GM12872 (cell line): Measurements from ENCODE around the gene STOM.

Experiments
- CTCF ChIP-seq: IDR thresholded peaks from 3 replicates; pipeline ENCODE4 v1.5.1; 2011; ENCODE audit warnings: low read depth, mild to moderate bottlenecking, low read length, moderate library complexity; ENCODE audit not compliant: insufficient read depth

The STOM gene

GRCh38 chr9:121395558-121395957 lies 25.5 kb upstream of the STOM start:
- TF ChIP-seq CTCF = no peak

- TF ChIP-seq CTCF = no peak
Observed at GRCh38 chr9:121394292-121394691, 24.2 kb upstream of the STOM start.

DNA sequence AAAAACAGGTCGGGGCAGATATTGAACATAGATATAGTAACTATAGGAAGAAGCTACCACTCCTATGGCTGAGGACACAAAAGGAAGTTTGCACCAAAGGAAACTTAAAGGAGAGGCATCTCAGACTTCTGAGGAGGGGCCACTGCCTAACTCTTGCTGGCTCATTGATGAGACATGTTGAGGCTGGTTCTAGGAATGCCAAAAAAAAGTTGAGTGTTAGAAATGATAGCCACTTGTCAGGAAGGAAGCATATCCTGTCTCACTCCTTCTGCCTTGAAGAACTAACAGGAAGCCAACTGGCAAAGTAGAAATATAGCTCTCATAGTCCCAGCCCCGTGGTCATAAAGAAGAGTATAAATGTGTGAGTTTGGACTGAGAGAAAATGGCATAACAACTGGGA lies 23.3 kb upstream of the STOM start:
- TF ChIP-seq CTCF = no peak

- no peak for TF ChIP-seq CTCF
Observed at GRCh38 chr9:121390372-121390771, 20.3 kb upstream of the STOM start.

DNA sequence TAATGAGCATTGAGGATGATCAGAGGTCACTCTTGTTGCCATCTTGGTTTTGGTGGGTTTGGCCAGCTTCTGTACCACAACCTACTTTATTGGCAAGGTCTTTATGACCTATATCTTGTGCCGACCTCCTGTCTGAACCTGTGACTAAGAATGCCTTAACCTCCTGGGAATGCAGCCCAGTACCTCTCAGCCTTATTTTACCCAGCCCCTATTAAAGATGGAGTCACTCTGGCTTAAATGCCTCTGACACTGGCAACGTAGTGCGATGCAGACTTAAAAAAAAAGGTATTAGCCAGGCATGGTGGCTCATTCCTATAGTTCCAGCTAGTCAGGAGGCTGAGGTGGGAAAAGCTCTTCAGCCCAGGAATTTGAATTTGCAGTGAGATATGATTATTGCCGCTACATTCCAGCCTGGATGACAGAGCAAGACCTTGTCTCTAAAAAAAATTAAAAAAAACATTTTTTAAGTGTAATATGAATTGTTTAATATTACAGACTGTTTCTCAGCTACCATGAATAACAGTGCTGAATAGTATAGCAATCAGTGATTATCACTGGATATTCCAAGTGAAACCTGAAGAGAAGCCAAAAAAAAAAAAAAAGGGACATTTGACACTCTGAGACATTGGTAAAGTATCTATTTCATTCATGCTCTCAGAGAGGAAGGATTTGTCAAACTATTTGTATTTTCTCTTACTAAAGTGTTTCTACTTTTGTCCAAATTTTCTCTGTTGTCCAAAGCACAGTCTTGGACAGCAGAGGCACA lies 18.3 kb upstream of the STOM start:
- no peak for TF ChIP-seq CTCF

- no peak for TF ChIP-seq CTCF
Observed at GRCh38 chr9:121386442-121387175, 16.6 kb upstream of the STOM start.

- no peak for TF ChIP-seq CTCF
Observed at GRCh38 chr9:121383715-121384114, 13.7 kb upstream of the STOM start.
